ENCODE measurements around the gene RPL27. TPM values are rescaled to one million over a fixed set of nuclear protein-coding genes. Genes with fewer than 3 reads are reported as not detected.
A peak's percentile ranks its signal among the peaks of the same experiment; 100 is the strongest.

Gene RPL27
- total and polyA plus RNA-seq, 2 of the 13 experiments (the other 11 are each of a cell fraction or from before 2014, with no cell fraction given) = 1,585 to 5,840 TPM

DNA sequence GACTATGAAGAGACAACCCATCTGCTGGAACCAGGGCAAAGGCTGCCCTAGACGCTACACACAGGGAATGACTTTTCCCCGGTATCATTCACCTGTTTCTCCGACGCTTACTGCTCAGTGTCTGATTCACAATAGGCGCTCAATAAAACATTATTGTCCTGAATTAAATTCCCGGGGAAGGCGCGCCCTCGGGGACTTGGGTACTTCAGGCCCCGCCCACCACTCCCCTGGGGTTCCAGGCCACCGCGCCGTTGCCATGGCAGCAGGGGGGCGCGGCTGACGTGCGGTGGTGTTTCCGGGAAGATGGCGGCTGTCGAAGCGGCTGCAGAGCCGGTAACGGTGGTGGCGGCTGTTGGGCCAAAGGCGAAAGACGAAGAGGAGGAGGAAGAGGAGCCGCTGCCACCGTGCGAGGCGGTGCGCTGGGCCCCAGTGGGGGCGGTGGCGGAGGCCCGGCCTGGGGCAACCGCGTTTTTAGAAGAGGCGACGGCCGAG lies 17.9 kb upstream of the RPL27 start, which contains the start of gene RUNDC1 (continued):
- TF ChIP-seq ZFP37 (CRISPR knock-in tag; IDR thresholded peaks at IDR 0.05; ENCODE audit: borderline replicate concordance) = 0 out of 2 replicates have a peak, but pooled peaks have one; percentile 21
- TF ChIP-seq MXI1 (IDR thresholded peaks at IDR 0.05; ENCODE audit: borderline replicate concordance, low read depth, low read length) = peak; percentile 95; the same call in 2 of the 3 replicates
- TF ChIP-seq ZNF557 (CRISPR knock-in tag; IDR thresholded peaks at IDR 0.05) = no peak
- 0 out of 2 replicates have a peak, but pooled peaks have one; percentile 7 for TF ChIP-seq ZFP1 (CRISPR knock-in tag; IDR thresholded peaks at IDR 0.05)
- TF ChIP-seq, protein P1, sequence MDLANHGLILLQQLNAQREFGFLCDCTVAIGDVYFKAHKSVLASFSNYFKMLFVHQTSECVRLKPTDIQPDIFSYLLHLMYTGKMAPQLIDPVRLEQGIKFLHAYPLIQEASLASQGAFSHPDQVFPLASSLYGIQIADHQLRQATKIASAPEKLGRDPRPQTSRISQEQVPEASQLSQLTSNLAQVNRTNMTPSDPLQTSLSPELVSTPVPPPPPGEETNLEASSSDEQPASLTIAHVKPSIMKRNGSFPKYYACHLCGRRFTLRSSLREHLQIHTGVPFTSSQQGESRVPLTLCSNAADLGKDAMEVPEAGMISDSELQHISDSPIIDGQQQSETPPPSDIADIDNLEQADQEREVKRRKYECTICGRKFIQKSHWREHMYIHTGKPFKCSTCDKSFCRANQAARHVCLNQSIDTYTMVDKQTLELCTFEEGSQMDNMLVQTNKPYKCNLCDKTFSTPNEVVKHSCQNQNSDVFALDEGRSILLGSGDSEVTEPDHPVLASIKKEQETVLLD (CRISPR knock-in tag; IDR thresholded peaks at IDR 0.05; ENCODE audit: low read depth) = peak; percentile 58
- no peak for TF ChIP-seq NFKBIZ (CRISPR knock-in tag; IDR thresholded peaks at IDR 0.05)
- TF ChIP-seq CEBPG (CRISPR knock-in tag; IDR thresholded peaks at IDR 0.05) = 0 out of 2 replicates have a peak, but pooled peaks have one; percentile 12
- TF ChIP-seq, protein P2, sequence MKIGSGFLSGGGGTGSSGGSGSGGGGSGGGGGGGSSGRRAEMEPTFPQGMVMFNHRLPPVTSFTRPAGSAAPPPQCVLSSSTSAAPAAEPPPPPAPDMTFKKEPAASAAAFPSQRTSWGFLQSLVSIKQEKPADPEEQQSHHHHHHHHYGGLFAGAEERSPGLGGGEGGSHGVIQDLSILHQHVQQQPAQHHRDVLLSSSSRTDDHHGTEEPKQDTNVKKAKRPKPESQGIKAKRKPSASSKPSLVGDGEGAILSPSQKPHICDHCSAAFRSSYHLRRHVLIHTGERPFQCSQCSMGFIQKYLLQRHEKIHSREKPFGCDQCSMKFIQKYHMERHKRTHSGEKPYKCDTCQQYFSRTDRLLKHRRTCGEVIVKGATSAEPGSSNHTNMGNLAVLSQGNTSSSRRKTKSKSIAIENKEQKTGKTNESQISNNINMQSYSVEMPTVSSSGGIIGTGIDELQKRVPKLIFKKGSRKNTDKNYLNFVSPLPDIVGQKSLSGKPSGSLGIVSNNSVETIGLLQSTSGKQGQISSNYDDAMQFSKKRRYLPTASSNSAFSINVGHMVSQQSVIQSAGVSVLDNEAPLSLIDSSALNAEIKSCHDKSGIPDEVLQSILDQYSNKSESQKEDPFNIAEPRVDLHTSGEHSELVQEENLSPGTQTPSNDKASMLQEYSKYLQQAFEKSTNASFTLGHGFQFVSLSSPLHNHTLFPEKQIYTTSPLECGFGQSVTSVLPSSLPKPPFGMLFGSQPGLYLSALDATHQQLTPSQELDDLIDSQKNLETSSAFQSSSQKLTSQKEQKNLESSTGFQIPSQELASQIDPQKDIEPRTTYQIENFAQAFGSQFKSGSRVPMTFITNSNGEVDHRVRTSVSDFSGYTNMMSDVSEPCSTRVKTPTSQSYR (CRISPR knock-in tag; IDR thresholded peaks at IDR 0.05; ENCODE audit: borderline replicate concordance) = 0 out of 2 replicates have a peak, but pooled peaks have one; percentile 18
- TF ChIP-seq FLYWCH1 (CRISPR knock-in tag; IDR thresholded peaks at IDR 0.05) = 0 out of 2 replicates have a peak, but pooled peaks have one; percentile 25
- TF ChIP-seq ZBTB42 (CRISPR knock-in tag; IDR thresholded peaks at IDR 0.05) = 0 out of 2 replicates have a peak, but pooled peaks have one; percentile 2
- peak; percentile 82 for TF ChIP-seq SRSF1 (optimal IDR thresholded peaks at IDR 0.05; ENCODE audit: low read depth, low read length)
- TF ChIP-seq ZNF747 (CRISPR knock-in tag; IDR thresholded peaks at IDR 0.05; ENCODE audit: borderline replicate concordance) = no peak
- peak; percentile 56 for TF ChIP-seq ZNF451 (CRISPR knock-in tag; IDR thresholded peaks at IDR 0.05)
- TF ChIP-seq SKI (IDR thresholded peaks at IDR 0.05; ENCODE audit: partially characterized antibody) = peak; percentile 63
- TF ChIP-seq POLR2G (IDR thresholded peaks at IDR 0.05; ENCODE audit: low read depth, low read length) = peak; percentile 84
- peak; percentile 10; the same call in 1 of the 2 replicates for TF ChIP-seq NFKB2 (CRISPR knock-in tag; IDR thresholded peaks at IDR 0.05; ENCODE audit: borderline replicate concordance)
- peak in 1 of 2 experiments; percentile 79; a peak in 1 of 4 replicates for TF ChIP-seq KLF16 (CRISPR knock-in tag; IDR thresholded peaks at IDR 0.05)
- TF ChIP-seq ZNF7 (CRISPR knock-in tag; IDR thresholded peaks at IDR 0.05) = 0 out of 2 replicates have a peak, but pooled peaks have one; percentile 6
- TF ChIP-seq ELF1 (CRISPR knock-in tag; IDR thresholded peaks at IDR 0.05) = peak; percentile 97
- 0 out of 2 replicates have a peak, but pooled peaks have one; percentile 5 for TF ChIP-seq ZNF746 (CRISPR knock-in tag; IDR thresholded peaks at IDR 0.05)
- TF ChIP-seq ETV5 (CRISPR knock-in tag; IDR thresholded peaks at IDR 0.05; ENCODE audit: borderline replicate concordance) = peak; percentile 64
- TF ChIP-seq ZNF367 (CRISPR knock-in tag; IDR thresholded peaks at IDR 0.05; ENCODE audit: borderline replicate concordance) = peak; percentile 57; the same call in 1 of the 2 replicates
- 0 out of 2 replicates have a peak, but pooled peaks have one; percentile 16 for TF ChIP-seq JUN (CRISPR knock-in tag; IDR thresholded peaks at IDR 0.05)

Measured in HepG2 (cell line).